ENCODE results near the gene PTGIR. TPM values are rescaled to one million over a fixed set of nuclear protein-coding genes. Genes with fewer than 3 reads are reported as not detected.

The PTGIR gene
- total RNA-seq, 1 experiment from 2014 or later = 0.24 TPM

DNA sequence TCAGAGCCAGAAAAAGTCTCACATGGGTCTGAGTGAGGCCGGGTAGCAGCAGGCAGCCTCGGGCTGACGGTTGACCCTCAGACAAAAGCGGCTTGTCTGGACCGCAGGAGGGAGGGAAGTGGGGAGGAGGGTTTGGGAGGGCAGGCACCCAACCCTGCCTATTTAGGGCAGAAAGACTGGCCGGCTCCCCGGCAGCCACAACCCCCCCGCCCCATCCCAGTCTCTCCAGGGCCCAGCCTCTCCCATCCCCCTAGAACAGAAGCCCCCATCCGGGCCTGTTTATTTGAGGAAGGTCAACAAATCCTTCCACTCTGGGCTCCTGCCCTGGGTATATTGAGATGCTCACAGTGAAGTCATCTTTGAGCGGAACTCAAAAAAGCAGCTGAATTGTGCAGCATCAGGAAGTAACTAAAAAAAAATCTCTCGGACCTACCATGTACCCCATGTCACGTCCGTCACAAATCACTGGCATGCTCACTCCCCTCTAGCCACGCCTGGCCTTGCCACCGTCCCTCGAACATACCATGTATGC lies 29.8 kb upstream of the PTGIR start:
- H3K4me1 Mint-ChIP-seq = peaks cover 22% of the 10 kb centered on the region
- no peaks in the 10 kb centered on the region; the same call in 1 of the 2 replicates for H3K9me3 Mint-ChIP-seq
- peaks cover 68% of the 10 kb centered on the region for H3K27me3 Mint-ChIP-seq (ENCODE audit: low read depth)
- CTCF ChIA-PET = interaction anchor here (1.0 kb wide), 1 partner anchor 38 kb away, joined by 3 read pairs; no protein-coding TSS in a partner anchor
- peak; percentile 33 for DNase-seq (ENCODE audit: low spot score)
- peak overlapping the region; percentile 7 for H3K27ac Mint-ChIP-seq
- H3K36me3 Mint-ChIP-seq = no peaks in the 10 kb centered on the region
- POLR2A ChIA-PET = no interaction called here
- TF ChIP-seq NFATC4 (CRISPR knock-in tag; IDR thresholded peaks at IDR 0.05) (no peak), ZBTB21 (CRISPR knock-in tag; IDR thresholded peaks at IDR 0.05; ENCODE audit: borderline replicate concordance) (no peak), SP1 (CRISPR knock-in tag; conservative IDR thresholded peaks at IDR 0.05) (no peak), GABPB1 (CRISPR knock-in tag; IDR thresholded peaks at IDR 0.05) (no peak), NR2C2 (CRISPR knock-in tag; IDR thresholded peaks at IDR 0.05) (no peak), NFYB (CRISPR knock-in tag; conservative IDR thresholded peaks at IDR 0.05; ENCODE audit: low read depth) (no peak), ATF1 (CRISPR knock-in tag; IDR thresholded peaks at IDR 0.05) (no peak), CBFB (CRISPR knock-in tag; IDR thresholded peaks at IDR 0.05; ENCODE audit: low read depth) (no peak), ZNF121 (CRISPR knock-in tag; IDR thresholded peaks at IDR 0.05) (no peak), USF2 (CRISPR knock-in tag; IDR thresholded peaks at IDR 0.05) (no peak), MAX (CRISPR knock-in tag; IDR thresholded peaks at IDR 0.05) (no peak), JUN (CRISPR knock-in tag; IDR thresholded peaks at IDR 0.05) (no peak), ZNF263 (CRISPR knock-in tag; IDR thresholded peaks at IDR 0.05; ENCODE audit: low read depth) (no peak), TP53 (CRISPR knock-in tag; IDR thresholded peaks at IDR 0.05) (no peak)
- TF ChIP-seq, protein P1, sequence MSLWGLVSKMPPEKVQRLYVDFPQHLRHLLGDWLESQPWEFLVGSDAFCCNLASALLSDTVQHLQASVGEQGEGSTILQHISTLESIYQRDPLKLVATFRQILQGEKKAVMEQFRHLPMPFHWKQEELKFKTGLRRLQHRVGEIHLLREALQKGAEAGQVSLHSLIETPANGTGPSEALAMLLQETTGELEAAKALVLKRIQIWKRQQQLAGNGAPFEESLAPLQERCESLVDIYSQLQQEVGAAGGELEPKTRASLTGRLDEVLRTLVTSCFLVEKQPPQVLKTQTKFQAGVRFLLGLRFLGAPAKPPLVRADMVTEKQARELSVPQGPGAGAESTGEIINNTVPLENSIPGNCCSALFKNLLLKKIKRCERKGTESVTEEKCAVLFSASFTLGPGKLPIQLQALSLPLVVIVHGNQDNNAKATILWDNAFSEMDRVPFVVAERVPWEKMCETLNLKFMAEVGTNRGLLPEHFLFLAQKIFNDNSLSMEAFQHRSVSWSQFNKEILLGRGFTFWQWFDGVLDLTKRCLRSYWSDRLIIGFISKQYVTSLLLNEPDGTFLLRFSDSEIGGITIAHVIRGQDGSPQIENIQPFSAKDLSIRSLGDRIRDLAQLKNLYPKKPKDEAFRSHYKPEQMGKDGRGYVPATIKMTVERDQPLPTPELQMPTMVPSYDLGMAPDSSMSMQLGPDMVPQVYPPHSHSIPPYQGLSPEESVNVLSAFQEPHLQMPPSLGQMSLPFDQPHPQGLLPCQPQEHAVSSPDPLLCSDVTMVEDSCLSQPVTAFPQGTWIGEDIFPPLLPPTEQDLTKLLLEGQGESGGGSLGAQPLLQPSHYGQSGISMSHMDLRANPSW (CRISPR knock-in tag; conservative IDR thresholded peaks at IDR 0.05; ENCODE audit: low read depth) = no peak
- TF ChIP-seq, protein P2, sequence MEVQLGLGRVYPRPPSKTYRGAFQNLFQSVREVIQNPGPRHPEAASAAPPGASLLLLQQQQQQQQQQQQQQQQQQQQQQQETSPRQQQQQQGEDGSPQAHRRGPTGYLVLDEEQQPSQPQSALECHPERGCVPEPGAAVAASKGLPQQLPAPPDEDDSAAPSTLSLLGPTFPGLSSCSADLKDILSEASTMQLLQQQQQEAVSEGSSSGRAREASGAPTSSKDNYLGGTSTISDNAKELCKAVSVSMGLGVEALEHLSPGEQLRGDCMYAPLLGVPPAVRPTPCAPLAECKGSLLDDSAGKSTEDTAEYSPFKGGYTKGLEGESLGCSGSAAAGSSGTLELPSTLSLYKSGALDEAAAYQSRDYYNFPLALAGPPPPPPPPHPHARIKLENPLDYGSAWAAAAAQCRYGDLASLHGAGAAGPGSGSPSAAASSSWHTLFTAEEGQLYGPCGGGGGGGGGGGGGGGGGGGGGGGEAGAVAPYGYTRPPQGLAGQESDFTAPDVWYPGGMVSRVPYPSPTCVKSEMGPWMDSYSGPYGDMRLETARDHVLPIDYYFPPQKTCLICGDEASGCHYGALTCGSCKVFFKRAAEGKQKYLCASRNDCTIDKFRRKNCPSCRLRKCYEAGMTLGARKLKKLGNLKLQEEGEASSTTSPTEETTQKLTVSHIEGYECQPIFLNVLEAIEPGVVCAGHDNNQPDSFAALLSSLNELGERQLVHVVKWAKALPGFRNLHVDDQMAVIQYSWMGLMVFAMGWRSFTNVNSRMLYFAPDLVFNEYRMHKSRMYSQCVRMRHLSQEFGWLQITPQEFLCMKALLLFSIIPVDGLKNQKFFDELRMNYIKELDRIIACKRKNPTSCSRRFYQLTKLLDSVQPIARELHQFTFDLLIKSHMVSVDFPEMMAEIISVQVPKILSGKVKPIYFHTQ (CRISPR knock-in tag; IDR thresholded peaks at IDR 0.05) = no peak
- TF ChIP-seq, protein P3, sequence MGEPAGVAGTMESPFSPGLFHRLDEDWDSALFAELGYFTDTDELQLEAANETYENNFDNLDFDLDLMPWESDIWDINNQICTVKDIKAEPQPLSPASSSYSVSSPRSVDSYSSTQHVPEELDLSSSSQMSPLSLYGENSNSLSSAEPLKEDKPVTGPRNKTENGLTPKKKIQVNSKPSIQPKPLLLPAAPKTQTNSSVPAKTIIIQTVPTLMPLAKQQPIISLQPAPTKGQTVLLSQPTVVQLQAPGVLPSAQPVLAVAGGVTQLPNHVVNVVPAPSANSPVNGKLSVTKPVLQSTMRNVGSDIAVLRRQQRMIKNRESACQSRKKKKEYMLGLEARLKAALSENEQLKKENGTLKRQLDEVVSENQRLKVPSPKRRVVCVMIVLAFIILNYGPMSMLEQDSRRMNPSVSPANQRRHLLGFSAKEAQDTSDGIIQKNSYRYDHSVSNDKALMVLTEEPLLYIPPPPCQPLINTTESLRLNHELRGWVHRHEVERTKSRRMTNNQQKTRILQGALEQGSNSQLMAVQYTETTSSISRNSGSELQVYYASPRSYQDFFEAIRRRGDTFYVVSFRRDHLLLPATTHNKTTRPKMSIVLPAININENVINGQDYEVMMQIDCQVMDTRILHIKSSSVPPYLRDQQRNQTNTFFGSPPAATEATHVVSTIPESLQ (CRISPR knock-in tag; IDR thresholded peaks at IDR 0.05) = no peak
- ATAC-seq = peak; percentile 55
- H3K4me3 Mint-ChIP-seq = no peak overlapping the region

DNA sequence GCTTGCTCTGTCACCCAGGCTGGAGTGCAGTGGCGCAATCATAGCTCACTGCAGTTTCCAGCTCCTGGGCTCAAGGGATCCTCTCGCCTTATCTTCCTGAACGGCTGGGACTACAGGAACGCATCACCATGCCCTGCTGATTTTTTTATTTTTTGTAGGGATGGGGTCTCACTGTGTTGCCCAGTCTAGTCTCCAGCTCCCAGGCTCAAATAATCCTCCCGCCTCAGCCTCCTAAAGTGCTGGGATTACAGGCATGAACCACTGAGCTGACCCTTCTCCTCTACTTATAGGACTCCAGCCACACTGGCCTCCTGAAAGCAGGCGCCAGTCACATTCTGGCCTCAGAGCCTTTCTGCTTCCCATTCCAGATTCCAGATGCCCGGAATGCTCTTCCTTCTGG lies 25.6 kb upstream of the PTGIR start:
- H3K9me3 Mint-ChIP-seq = no peaks in the 10 kb centered on the region
- H3K27ac Mint-ChIP-seq = no peak overlapping the region
- H3K27me3 Mint-ChIP-seq (ENCODE audit: low read depth) = peaks cover 71% of the 10 kb centered on the region
- H3K36me3 Mint-ChIP-seq = no peaks in the 10 kb centered on the region; the same call in 1 of the 2 replicates
- TF ChIP-seq TEAD1 (CRISPR knock-in tag; IDR thresholded peaks at IDR 0.05) (no peak), ZNF121 (CRISPR knock-in tag; IDR thresholded peaks at IDR 0.05) (peak; percentile 91)
- POLR2A ChIA-PET = interaction anchor here (0.6 kb wide), 1 partner anchor 593 kb away, joined by 4 read pairs; no protein-coding TSS in a partner anchor
- CTCF ChIA-PET = interaction anchor here (0.5 to 2.5 kb wide), 5 partner anchors 9 to 32 kb away, joined by 3 to 9 read pairs (median 3); partner anchors contain the start of gene DACT3
- no peak for ATAC-seq
- H3K4me3 Mint-ChIP-seq = peak overlapping the region; percentile 67
- H3K4me1 Mint-ChIP-seq = peaks cover 20% of the 10 kb centered on the region
- no peak for DNase-seq (ENCODE audit: low spot score)
